ENCODE data around the gene GAN.

GAN gene

DNA sequence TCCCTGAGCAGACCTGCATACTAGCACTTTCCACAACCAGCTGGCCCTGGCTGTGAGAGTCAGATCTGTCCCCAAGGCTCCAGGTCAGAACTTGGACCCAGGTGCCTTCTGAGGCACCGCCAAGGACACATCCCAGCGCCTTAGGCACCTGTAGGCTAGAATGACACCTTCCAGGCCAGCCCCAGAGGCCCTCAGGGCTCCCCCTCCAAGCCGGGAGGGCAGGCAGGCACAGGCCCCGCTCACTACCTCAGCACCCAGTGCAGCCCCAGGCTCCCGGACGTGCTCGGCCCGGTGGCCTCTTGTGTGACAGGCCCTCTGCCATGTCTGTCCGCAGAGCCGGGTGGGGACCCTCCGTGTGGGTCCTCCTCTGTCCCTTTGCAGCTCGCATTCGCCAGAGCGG is 73.6 kb downstream of the GAN start:
- FAIRE-seq (no peak), DNase-seq (ENCODE audit: insufficient read length) (no peak)
- no peak for TF ChIP-seq POLR2A (IDR thresholded peaks at IDR 0.05; ENCODE audit: low read depth, low read length)
- TF ChIP-seq POLR2AphosphoS5 (IDR thresholded peaks at IDR 0.05; ENCODE audit: low read depth, low read length): no peak
- TF ChIP-seq TAF1 (IDR thresholded peaks at IDR 0.05; ENCODE audit: borderline replicate concordance, low read depth, low read length): no peak

DNA sequence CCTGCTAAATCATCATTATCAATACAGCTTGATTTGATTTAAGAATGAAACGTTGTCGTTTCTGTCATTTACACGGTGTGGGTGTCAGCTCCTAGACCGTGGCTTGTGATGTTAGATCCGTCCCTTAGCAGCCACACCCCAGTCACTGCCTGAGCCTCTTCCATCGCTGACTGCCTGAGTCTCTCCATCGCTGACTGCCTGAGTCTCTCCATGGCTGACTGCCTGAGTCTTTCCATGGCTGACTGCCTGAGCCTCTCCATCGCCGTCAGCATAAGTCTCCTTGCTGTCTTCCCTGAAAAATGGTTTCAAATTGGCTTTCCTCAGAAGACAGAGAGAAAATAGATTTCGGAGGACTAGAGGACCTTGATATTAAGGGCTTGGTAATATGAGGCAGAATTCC is 76.1 kb downstream of the GAN start:
- TF ChIP-seq TAF1 (IDR thresholded peaks at IDR 0.05; ENCODE audit: borderline replicate concordance, low read depth, low read length): no peak
- TF ChIP-seq POLR2A (IDR thresholded peaks at IDR 0.05; ENCODE audit: low read depth, low read length): no peak
- no peak for TF ChIP-seq POLR2AphosphoS5 (IDR thresholded peaks at IDR 0.05; ENCODE audit: low read depth, low read length)
- FAIRE-seq (no peak), DNase-seq (ENCODE audit: insufficient read length) (no peak)

DNA sequence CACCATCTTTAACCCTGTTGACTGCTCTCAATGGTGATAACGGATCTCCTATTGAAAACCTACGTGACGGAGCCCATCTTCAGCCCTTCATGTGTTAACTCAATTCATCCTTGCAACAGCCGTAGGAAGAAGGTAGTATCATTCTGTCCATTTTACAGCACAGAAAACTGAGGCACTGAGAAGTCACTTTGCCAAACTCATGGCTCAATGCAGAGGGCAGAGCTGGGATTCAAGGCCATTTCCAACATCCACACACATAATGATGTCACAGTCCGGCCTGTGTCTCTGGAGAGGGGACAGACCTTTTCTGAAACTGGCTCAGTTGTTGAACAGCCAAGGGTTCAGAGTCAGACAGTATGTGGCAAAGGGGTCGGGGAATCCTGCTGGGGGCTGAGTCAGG is 77.2 kb downstream of the GAN start:
- FAIRE-seq (no peak), DNase-seq (ENCODE audit: insufficient read length) (no peak)
- no peak for TF ChIP-seq TAF1 (IDR thresholded peaks at IDR 0.05; ENCODE audit: borderline replicate concordance, low read depth, low read length)

DNA sequence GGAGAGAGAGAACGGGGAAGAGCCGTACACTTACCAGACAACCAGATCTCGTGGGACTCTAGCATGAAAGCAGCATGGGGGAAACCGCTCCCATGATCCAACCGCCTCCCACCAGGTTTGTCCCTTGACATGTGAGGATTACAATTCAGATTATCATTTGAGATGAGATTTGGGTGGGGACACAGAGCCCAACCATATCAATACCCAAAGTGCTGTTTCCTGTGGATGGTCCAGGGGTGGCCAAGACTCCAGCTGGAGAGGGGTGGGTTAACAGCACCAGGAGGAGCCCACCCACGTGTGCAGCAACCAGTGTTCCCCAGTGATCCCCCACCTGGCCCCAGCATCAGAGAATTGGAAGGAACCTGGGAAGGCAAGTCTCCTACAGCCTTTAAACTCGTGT is 79.7 kb downstream of the GAN start:
- no peak for FAIRE-seq
- TF ChIP-seq POLR2AphosphoS5 (IDR thresholded peaks at IDR 0.05; ENCODE audit: low read depth, low read length) (no peak), TAF1 (IDR thresholded peaks at IDR 0.05; ENCODE audit: borderline replicate concordance, low read depth, low read length) (no peak), POLR2A (IDR thresholded peaks at IDR 0.05; ENCODE audit: low read depth, low read length) (no peak)
- no peak for DNase-seq (ENCODE audit: insufficient read length)

DNA sequence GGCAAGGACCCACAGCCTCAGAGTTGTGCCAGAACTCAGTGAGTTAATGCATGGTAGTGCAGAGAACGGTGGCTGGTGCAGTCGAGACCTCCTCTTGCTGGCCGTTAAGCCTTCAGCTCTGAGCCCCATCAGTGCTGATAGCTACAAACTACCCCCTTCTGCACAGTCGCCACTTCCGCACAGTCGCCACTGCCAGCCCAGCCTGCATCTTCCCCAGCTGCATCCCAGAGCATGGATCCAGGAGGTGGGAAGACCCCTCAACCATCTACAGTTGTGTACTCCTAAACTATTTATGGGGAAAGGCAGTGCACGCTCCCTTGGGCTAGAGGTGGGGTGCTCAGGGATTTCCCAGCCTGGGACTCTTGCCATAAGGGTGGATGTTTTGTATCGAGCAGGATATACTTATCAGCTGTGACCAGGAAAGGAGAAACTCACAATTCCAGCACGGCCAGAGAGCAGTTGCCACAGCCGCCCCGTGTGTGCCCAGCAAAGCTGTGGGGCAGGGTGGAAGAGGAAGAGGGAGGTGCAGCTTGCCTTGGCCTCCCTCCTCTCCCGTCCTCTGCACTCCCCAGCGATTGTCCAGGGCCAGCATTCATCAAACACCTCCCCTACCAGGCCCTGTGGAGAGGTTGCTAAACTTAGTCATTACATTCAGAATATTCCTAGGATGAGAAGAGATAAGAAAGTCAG is 80.3 kb downstream of the GAN start:
- no peak for FAIRE-seq
- no peak for DNase-seq (ENCODE audit: insufficient read length)
- TF ChIP-seq POLR2A (IDR thresholded peaks at IDR 0.05; ENCODE audit: low read depth, low read length): no peak
- TF ChIP-seq TAF1 (IDR thresholded peaks at IDR 0.05; ENCODE audit: borderline replicate concordance, low read depth, low read length): no peak
- TF ChIP-seq POLR2AphosphoS5 (IDR thresholded peaks at IDR 0.05; ENCODE audit: low read depth, low read length): no peak

GRCh38 chr16:81397058-81397878 is 82.5 kb downstream of the GAN start:
- no peak for DNase-seq (ENCODE audit: insufficient read length)
- FAIRE-seq: no peak
- TF ChIP-seq POLR2A (IDR thresholded peaks at IDR 0.05; ENCODE audit: low read depth, low read length) (no peak), TAF1 (IDR thresholded peaks at IDR 0.05; ENCODE audit: borderline replicate concordance, low read depth, low read length) (no peak), POLR2AphosphoS5 (IDR thresholded peaks at IDR 0.05; ENCODE audit: low read depth, low read length) (no peak)

- no peak for TF ChIP-seq POLR2AphosphoS5 (IDR thresholded peaks at IDR 0.05; ENCODE audit: low read depth, low read length)
- no peak for TF ChIP-seq TAF1 (IDR thresholded peaks at IDR 0.05; ENCODE audit: borderline replicate concordance, low read depth, low read length)
- TF ChIP-seq POLR2A (IDR thresholded peaks at IDR 0.05; ENCODE audit: low read depth, low read length): no peak
- DNase-seq (ENCODE audit: insufficient read length) (no peak), FAIRE-seq (no peak)
Measured at GRCh38 chr16:81397879-81398520, 83.2 kb downstream of the GAN start.

GRCh38 chr16:81399909-81400308 is 85.1 kb downstream of the GAN start:
- no peak for TF ChIP-seq POLR2AphosphoS5 (IDR thresholded peaks at IDR 0.05; ENCODE audit: low read depth, low read length)
- TF ChIP-seq POLR2A (IDR thresholded peaks at IDR 0.05; ENCODE audit: low read depth, low read length): no peak
- no peak for TF ChIP-seq TAF1 (IDR thresholded peaks at IDR 0.05; ENCODE audit: borderline replicate concordance, low read depth, low read length)
- no peak for FAIRE-seq
- no peak for DNase-seq (ENCODE audit: insufficient read length)

- no peak for FAIRE-seq
Measured at GRCh38 chr16:81401035-81401950, 86.5 kb downstream of the GAN start.

DNA sequence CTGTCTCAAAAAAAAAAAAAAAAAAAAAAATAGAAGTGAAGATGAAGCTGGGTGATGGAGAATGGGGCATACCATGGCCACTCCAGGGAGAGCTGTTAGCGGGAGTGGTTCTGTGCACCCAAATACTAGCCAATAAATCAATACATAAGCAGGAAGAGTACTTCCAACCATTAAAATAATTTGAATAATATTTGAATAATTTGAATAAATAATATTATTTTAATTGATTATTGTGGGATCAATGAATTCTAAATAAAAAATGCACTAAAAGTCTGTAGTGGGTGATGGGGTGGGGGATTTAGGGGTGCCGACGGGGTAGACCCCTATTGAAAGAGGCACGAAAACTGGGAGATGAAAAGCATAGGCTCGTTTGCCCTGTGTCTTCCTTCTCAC is 88.4 kb downstream of the GAN start:
- TF ChIP-seq POLR2A (IDR thresholded peaks at IDR 0.05; ENCODE audit: low read depth, low read length) (no peak), POLR2AphosphoS5 (IDR thresholded peaks at IDR 0.05; ENCODE audit: low read depth, low read length) (no peak), TAF1 (IDR thresholded peaks at IDR 0.05; ENCODE audit: borderline replicate concordance, low read depth, low read length) (no peak)
- DNase-seq (ENCODE audit: insufficient read length) (no peak), FAIRE-seq (no peak)

More at GRCh38 chr16:81401035-81401950, 86.5 kb downstream of the GAN start:
- TF ChIP-seq TAF1 (IDR thresholded peaks at IDR 0.05; ENCODE audit: borderline replicate concordance, low read depth, low read length) (no peak), POLR2A (IDR thresholded peaks at IDR 0.05; ENCODE audit: low read depth, low read length) (no peak), POLR2AphosphoS5 (IDR thresholded peaks at IDR 0.05; ENCODE audit: low read depth, low read length) (no peak)
- no peak for DNase-seq (ENCODE audit: insufficient read length)
